Stimulated activated effector memory CD8-positive, alpha-beta T cell treated with anti-CD3 and anti-CD28 coated beads, Interleukin-12 subunit alpha, Interleukin-12 subunit beta, amount 100 ng/mL, for 72 hours (primary cell): ENCODE results near the gene NDUFS7.

Experiments
- ATAC-seq: fragments of 150-1000 bp; cut with Tn5 transposase; 2 replicates; pipeline ENCODE4 v1.10.0; 2021
- DNase-seq, 2 donors: peaks; one replicate each; pipeline ENCODE4 v3.0.0; 2021 to 2022; ENCODE audit warnings: low spot score in 2 of 2
- H3K27ac Mint-ChIP-seq: one replicate; pipeline ENCODE4 v1.8.0; 2022; ENCODE audit warnings: mild to moderate bottlenecking, mixed read lengths
- H3K36me3 Mint-ChIP-seq: one replicate; pipeline ENCODE4 v1.8.0; 2022; ENCODE audit warnings: mild to moderate bottlenecking, mixed read lengths
- H3K4me1 Mint-ChIP-seq: one replicate; pipeline ENCODE4 v1.8.0; 2022; ENCODE audit warnings: mixed read lengths
- H3K4me3 Mint-ChIP-seq: one replicate; pipeline ENCODE4 v1.8.0; 2022; ENCODE audit warnings: mild to moderate bottlenecking, mixed read lengths
- H3K9me3 Mint-ChIP-seq: one replicate; pipeline ENCODE4 v1.8.0; 2022; ENCODE audit warnings: mixed read lengths

Gene NDUFS7

DNA sequence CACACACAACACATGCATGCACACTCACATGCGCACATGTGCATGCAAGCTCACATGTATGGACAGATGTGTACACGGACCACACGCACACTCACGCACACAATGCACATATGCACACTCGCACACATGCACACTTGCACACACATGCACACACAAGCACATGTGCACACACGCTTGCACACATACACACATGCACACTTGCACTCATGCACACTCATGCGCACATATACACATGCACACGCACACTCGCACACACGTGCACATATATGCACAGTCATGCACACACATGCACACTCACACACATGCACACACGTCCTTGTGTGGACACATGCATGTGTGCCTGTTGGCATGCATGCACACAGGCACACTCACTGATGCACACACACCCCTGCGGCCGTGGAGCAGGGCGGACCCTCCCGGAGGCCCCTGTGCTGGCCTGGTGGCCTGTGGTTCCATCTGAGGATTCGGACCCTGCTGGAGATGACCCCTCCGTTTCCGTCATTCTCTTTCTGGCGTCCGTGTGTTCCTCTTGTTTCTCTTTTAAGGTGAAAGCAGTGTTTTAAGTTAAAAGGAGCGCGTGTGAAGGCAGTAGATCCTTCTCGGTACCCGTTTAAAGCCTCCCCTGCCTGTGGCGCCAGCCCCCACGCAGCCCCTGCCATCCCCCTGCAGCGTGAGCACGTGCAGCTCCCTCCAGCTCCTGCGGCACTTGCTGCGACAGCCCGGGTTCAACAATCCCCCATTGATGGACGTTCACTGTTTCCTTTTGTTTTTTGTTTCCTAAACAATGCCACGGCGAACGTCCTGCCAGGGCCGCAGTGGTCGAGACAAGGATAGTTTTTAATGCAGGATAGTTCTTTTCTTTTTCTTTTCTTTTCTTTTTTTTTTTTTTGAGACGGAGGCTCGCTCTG, 5.6 kb downstream of the NDUFS7 start:
- H3K9me3 Mint-ChIP-seq = no peaks in the 10 kb centered on the region
- H3K27ac Mint-ChIP-seq = no peak overlapping the region
- no peak for DNase-seq
- H3K36me3 Mint-ChIP-seq = peaks cover 34% of the 10 kb centered on the region
- no peak overlapping the region for H3K4me3 Mint-ChIP-seq
- H3K4me1 Mint-ChIP-seq = peaks cover 13% of the 10 kb centered on the region
- no peak for ATAC-seq

DNA sequence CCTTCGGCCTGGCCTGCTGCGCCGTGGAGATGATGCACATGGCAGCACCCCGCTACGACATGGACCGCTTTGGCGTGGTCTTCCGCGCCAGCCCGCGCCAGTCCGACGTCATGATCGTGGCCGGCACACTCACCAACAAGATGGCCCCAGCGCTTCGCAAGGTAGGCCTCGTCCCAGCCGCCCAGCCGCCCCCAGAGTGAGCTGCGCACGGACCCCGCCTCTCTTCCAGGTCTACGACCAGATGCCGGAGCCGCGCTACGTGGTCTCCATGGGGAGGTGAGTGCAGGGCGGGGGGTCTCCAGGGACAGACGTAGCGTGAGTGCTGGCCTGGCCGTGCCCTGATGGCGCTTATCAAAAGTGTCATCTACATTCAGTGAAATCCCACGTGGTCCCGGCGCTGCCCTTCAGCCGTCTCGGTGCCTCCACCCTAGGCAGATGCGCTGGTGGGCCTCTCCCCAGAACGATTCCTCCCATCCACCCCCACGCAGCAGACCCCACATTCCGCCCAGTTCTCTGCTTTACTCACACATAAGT, 7.2 kb downstream of the NDUFS7 start:
- DNase-seq = no peak
- peaks cover 35% of the 10 kb centered on the region for H3K36me3 Mint-ChIP-seq
- H3K4me3 Mint-ChIP-seq = no peak overlapping the region
- H3K27ac Mint-ChIP-seq = no peak overlapping the region
- ATAC-seq = no peak
- no peaks in the 10 kb centered on the region for H3K9me3 Mint-ChIP-seq
- H3K4me1 Mint-ChIP-seq = peaks cover 6% of the 10 kb centered on the region

DNA sequence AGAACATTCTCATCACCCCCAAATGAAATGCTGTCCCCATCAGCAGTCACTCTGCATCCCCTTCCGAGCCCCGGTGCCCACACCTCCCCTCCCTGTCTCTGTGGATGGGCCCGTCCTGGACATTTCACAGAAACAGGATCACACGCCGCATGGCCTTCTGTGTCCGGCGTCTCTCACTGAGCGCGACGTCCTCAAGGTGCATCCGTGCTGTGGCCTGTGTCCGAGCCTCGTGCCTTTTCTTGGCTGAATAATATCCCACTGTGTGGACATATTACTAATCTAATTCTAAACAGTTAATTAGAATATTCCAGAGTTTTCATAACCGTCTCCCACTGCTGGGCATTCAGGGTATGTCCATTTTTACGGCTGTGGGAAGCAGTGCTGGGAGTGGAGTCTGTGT, 8.7 kb downstream of the NDUFS7 start:
- no peak for ATAC-seq
- Mint-ChIP-seq H3K9me3 (no peaks in the 10 kb centered on the region), H3K4me3 (no peak overlapping the region), H3K4me1 (peaks cover 6% of the 10 kb centered on the region), H3K27ac (no peak overlapping the region), H3K36me3 (peaks cover 40% of the 10 kb centered on the region)
- no peak for DNase-seq

DNA sequence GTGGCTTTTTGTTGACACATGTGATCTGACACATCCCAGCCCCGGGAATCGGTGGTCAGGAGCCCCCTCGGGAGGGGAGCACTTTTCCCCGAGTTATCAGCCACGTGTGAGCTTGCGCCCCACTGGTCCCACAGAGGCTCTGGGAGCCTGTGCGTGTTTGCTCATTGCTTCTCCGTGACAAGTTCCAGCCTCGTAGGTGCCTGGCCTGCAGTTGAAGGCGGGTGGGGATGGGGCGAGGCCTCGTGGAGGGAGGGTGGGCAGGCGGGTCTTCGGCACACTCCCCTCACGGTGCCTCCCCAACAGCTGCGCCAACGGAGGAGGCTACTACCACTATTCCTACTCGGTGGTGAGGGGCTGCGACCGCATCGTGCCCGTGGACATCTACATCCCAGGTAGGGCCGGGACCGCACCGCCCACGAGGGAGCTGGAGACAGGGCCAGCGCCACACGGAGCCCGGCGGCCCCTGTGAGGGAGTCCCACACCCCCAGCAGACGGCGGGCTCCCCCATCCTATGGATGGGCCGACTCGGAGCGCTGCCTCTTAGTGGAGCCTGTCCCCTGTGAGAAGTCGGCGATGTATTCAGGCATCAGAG, 9.3 kb downstream of the NDUFS7 start:
- Mint-ChIP-seq H3K9me3 (no peaks in the 10 kb centered on the region), H3K36me3 (peaks cover 40% of the 10 kb centered on the region), H3K27ac (no peak overlapping the region), H3K4me1 (peaks cover 6% of the 10 kb centered on the region), H3K4me3 (no peak overlapping the region)
- ATAC-seq (no peak), DNase-seq (no peak)

DNA sequence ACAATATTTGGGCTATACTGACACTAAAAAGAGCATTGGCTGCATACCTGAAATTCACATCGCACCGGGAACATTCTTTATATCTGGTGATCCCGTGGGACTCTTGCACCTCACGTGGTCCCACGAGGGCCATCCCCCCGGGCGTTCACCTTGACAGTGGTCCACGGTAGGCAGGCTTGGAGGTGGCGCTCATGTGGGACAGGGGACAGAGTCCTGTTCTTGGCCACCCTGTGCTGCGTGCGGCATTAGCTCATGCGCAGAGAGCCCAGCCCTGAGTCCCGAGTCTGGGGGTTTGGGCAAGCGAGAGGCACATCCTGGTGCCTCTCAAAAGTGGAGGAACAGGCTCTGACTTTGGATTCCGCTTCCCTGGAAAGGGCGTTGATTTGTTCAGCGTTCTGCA, 10.1 kb downstream of the NDUFS7 start:
- Mint-ChIP-seq H3K9me3 (no peaks in the 10 kb centered on the region), H3K4me1 (peaks cover 6% of the 10 kb centered on the region), H3K27ac (no peak overlapping the region), H3K36me3 (peaks cover 40% of the 10 kb centered on the region), H3K4me3 (no peak overlapping the region)
- no peak for ATAC-seq
- no peak for DNase-seq

DNA sequence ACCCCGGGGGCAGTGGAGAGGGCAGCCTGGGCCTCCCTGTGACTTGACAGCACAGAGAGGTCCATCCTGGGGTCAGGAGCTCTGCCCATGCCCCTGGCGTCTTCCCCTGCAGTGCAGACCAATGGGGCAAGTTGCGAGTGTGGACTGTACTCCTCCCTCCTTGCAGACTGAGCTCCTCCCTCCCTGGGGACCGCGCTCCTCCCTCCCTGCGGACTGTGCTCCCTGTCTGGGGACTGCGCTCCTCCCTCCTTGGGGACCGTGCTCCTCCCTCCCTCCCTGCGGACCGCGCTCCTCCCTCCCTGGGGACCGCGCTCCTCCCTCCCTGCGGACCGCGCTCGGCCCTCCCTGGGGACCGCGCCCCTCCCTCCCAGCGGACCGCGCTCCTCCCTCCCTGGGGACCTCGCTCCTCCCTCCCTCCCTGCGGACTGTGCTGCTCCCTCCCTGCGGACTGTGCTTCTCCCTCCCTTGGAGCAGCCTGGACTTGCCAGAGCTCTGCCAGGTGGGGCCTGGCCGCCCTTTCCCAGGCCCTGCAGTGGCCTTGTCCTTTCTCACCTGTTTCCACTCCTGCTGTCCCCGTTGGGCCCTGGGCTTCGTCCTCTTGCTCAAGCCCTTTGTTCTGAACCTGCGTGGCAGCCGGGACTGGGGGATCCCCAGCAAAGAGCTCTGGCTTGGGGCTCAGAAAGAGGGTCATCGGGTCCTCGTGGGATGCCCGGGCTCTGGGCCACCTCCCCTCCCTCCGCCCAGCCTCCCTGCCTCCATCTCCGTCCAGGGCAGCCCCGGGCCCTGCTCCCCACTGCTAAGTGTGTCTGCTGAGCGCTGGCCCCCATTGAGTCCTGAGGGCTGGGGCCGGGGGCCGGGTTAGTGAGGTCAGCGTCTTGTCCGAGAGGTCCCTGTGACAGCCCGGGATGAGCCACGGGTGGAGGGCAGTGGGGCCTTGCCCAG, 10.8 kb downstream of the NDUFS7 start:
- peaks cover 6% of the 10 kb centered on the region for H3K4me1 Mint-ChIP-seq
- H3K4me3 Mint-ChIP-seq = no peak overlapping the region
- no peak overlapping the region for H3K27ac Mint-ChIP-seq
- no peaks in the 10 kb centered on the region for H3K9me3 Mint-ChIP-seq
- peaks cover 40% of the 10 kb centered on the region for H3K36me3 Mint-ChIP-seq
- no peak for ATAC-seq
- DNase-seq = no peak

DNA sequence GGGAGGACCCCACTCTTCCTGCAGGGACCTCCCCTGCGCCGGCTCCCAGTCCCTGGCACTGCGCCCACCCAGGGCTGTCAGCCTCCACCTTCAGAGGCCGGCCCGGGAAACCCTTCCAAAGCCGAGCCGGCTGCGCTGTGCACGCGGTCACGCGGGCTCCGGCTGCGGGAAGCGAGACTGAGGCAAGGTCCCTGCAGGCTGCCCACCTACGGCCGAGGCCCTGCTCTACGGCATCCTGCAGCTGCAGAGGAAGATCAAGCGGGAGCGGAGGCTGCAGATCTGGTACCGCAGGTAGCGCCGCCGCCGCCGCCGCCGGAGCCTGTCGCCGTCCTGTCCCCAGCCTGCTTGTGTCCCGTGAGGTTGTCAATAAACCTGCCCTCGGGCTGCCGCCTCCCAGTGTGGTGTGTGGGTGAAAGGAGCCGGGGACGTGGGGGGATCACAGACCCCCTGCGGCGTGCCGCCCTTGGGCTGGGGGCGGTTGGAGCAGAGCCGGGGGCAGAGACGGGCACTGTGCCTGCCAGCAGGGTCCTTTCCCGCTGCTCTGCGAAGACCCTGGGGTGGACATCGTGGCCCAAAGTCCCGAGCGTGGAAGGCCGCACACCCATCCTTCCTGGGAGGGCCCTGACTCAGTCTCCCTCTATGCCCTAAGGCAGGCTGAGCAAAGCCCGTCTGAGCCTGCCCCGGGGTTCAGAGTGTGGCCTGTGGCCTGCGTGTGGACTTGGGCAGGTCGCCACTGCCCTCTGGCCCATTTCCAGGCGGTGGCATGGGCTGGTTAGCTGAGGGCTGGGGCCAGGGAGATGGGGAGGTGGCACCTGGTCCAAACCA, 11.7 kb downstream of the NDUFS7 start:
- peaks cover 38% of the 10 kb centered on the region for H3K36me3 Mint-ChIP-seq
- peaks cover 6% of the 10 kb centered on the region for H3K4me1 Mint-ChIP-seq
- no peak overlapping the region for H3K4me3 Mint-ChIP-seq
- DNase-seq = no peak
- no peaks in the 10 kb centered on the region for H3K9me3 Mint-ChIP-seq
- peak overlapping the region; percentile 32 for H3K27ac Mint-ChIP-seq
- ATAC-seq = no peak

DNA sequence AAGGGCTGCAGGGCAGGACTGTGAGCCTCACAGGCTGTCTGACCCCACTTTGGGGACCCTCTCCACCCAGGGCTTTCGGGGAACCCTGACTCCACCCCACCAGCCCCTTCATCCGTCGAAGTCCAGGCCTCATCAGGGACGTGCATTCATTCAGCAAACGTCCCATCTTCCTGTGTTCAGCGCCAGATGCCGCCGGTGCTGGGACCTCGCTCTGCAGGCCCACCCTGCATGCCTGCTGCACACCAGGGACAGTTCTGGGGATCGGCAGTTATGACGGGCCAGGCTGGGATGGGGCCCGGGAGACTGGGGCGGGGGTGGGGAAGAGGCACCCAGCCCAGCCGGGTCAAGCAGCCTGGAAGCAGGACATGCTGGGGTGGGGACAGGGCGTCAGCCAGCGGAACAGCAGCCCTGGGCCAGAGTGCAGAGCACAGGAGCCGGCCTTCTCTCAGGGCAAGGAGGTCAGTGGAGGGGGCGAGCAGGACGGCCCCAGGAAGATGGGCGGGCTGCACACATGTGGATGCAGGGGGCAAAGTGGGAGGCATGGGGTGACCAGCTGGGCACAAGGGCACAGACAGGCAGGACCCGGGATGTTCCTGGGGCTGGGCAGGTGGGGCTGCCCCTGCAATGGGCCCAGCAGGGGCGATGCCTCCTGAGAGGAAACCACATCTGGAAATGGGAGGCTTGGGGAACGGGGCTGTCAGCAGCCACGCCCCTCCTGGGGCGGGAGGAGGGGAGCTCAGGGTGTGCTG, 12.5 kb downstream of the NDUFS7 start:
- Mint-ChIP-seq H3K36me3 (peaks cover 30% of the 10 kb centered on the region), H3K27ac (peak overlapping the region; percentile 32), H3K4me3 (no peak overlapping the region), H3K9me3 (no peaks in the 10 kb centered on the region), H3K4me1 (peaks cover 6% of the 10 kb centered on the region)
- ATAC-seq = no peak
- DNase-seq = no peak

DNA sequence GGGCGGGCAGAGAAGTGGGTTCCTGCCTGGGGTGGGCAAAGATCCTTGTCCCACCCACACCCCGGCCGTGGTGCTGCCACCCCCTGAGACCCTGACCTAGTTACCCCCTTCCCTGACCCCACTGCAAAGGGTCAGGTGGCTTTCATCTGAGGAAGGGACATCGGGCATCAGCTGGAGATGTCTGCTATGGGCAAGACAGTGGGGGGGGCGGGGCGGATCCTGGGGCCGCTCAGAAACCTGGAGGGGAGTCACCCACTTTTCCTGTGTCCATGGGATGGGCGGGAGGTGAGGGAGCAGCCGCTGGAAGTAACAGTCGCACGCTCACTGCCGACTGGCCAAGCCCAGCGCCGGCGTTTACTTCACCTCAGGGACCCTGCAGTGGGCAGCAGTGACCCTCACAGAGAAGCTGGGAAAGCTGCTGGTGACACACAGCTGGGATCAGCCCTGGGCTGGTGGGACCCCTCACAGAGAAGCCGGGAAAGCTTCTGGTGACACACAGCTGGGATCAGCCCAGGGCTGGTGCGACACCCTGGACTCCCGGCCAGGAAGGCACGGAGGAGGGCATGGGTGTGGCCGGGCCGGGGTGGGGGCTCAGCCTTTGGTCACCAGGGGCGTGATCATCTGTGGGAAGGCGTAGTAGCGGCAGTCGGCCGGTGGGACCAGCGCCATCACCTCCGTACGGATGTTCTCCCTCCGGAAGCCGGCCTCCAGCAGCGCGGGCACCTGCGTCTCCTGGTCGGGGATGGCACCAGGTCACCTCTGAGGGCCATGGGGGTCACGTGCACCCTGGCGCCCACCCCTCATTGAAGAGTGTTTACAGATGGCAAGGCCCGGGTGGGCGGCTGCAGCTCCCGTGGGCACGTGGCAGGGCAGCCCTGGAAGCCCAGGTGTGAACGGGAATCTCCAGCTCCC, 13.3 kb downstream of the NDUFS7 start:
- DNase-seq = no peak
- Mint-ChIP-seq H3K36me3 (peaks cover 22% of the 10 kb centered on the region), H3K4me1 (peaks cover 6% of the 10 kb centered on the region), H3K9me3 (no peaks in the 10 kb centered on the region), H3K27ac (no peak overlapping the region), H3K4me3 (no peak overlapping the region)
- ATAC-seq = no peak

DNA sequence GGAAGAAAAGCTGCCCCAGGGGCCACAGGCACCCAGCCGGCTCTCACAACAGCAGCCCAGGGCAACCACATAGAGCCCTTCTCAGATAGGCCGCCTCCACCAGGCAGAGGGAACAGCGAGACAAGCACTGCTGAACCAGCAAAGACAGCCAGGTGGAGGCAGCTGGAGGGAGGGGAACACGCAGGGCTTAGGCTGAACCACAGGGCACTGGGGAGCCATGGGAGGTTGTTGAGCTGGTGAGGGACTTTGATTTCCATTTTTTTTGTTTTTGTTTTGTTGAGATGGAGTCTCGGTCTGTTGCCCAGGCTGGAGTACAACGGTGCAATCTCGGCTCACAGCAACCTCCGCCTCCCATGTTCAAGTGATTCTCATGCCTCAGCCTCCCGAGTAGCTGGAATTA, 14.1 kb downstream of the NDUFS7 start:
- ATAC-seq (no peak), DNase-seq (no peak)
- Mint-ChIP-seq H3K36me3 (peaks cover 14% of the 10 kb centered on the region), H3K9me3 (no peaks in the 10 kb centered on the region), H3K27ac (no peak overlapping the region), H3K4me3 (no peak overlapping the region), H3K4me1 (peaks cover 11% of the 10 kb centered on the region)

DNA sequence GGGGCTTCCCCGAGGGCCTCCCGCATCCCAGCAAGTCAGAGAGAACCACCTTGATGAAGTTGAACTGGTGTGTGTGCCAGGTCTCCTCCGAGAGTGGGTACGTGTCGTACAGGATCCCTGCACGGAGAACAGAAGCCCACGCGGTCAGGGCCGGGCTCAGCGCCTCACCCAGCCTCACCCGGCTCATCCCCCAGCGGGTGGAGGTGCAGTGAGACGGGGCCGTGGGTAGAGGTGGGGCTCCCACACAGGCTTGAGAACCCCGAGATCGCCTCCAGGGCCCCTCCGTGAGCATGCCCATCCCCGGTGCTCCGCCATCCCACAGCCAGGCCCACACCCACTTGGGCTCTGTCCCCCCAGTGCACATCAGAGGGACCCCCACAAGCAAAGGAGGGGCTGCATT, 15.4 kb downstream of the NDUFS7 start:
- Mint-ChIP-seq H3K27ac (peak overlapping the region; percentile 29), H3K9me3 (no peaks in the 10 kb centered on the region), H3K36me3 (peaks cover 7% of the 10 kb centered on the region), H3K4me3 (no peak overlapping the region), H3K4me1 (peaks cover 13% of the 10 kb centered on the region)
- DNase-seq (no peak), ATAC-seq (no peak)

DNA sequence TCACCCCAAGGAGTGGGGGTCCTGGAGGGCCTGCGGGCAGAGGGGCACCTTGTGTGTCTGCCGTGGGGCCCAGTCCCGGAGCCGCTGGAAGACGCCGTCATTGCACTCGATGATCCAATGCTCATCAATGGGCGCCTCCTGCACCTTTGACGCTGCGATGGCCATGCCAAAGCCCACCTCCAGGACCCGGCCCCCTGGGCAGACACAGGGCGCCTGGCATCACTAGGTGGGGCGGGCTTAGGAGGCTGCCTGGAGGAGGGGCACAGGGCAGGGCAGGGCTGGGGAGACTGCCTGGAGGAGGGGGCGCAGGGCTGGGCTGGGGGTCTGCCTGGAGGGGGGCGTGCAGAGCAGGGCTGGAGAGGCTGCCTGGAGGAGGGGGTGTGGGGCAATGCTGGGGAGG, 16.0 kb downstream of the NDUFS7 start:
- no peak overlapping the region for H3K27ac Mint-ChIP-seq
- peak overlapping the region; percentile 61 for H3K4me3 Mint-ChIP-seq
- H3K9me3 Mint-ChIP-seq = no peaks in the 10 kb centered on the region
- no peak for DNase-seq
- ATAC-seq = no peak
- H3K36me3 Mint-ChIP-seq = peaks cover 7% of the 10 kb centered on the region
- H3K4me1 Mint-ChIP-seq = peaks cover 13% of the 10 kb centered on the region
